MCF 10A (cell line): ENCODE data around the gene XIST. TPM values are rescaled to one million over a fixed set of nuclear protein-coding genes. Genes with fewer than 3 reads are reported as not detected.

Experiments
- BruUV-seq: library from RNA; stranded (reverse); fragments of 400-500 nt; replicated peaks from 2 replicates; lab custom pipeline; 2021; lab: Mats Ljungman, UMichigan
- CTCF ChIA-PET: fragments of 300-600 bp; sonication (Branson Sonifier 250); formaldehyde crosslinking; extraction: SDS; loops from one replicate; lab custom pipeline; 2021; ENCODE audit warnings: antibody characterized with exemption, inconsistent platforms; lab: Yijun Ruan, JAX
- POLR2A ChIA-PET: fragments of 300-600, 350-650 bp; sonication (Branson Sonifier 250); formaldehyde crosslinking; extraction: SDS; loops from one replicate; lab custom pipeline; 2020; ENCODE audit warnings: antibody characterized with exemption, inconsistent platforms; lab: Yijun Ruan, JAX
- DNase-seq: peaks from one replicate; pipeline ENCODE4 v3.0.0-alpha.2; 2018; ENCODE audit not compliant: unreplicated experiment
- H3K27ac Mint-ChIP-seq: one replicate; pipeline ENCODE4 v1.8.0; 2022; ENCODE audit warnings: mild to moderate bottlenecking, low read depth, mixed read lengths; ENCODE audit not compliant: unreplicated experiment
- H3K27me3 Mint-ChIP-seq: one replicate; pipeline ENCODE4 v1.8.0; 2022; ENCODE audit warnings: mixed read lengths; ENCODE audit not compliant: insufficient read depth, unreplicated experiment
- H3K36me3 Mint-ChIP-seq: one replicate; pipeline ENCODE4 v1.8.0; 2022; ENCODE audit warnings: mild to moderate bottlenecking, moderate library complexity, mixed read lengths; ENCODE audit not compliant: insufficient read depth, unreplicated experiment
- H3K4me1 Mint-ChIP-seq: one replicate; pipeline ENCODE4 v1.8.0; 2022; ENCODE audit warnings: mixed read lengths; ENCODE audit not compliant: insufficient read depth, unreplicated experiment
- H3K4me3 Mint-ChIP-seq: one replicate; pipeline ENCODE4 v1.8.0; 2022; ENCODE audit warnings: mild to moderate bottlenecking, moderate library complexity, mixed read lengths; ENCODE audit not compliant: unreplicated experiment
- H3K9me3 Mint-ChIP-seq: one replicate; pipeline ENCODE4 v1.8.0; 2022; ENCODE audit warnings: mixed read lengths; ENCODE audit not compliant: unreplicated experiment
- CTCF ChIP-seq: fragments of 200-600 bp; IDR thresholded peaks from one replicate; pipeline ENCODE4 v1.8.0; 2022; ENCODE audit warnings: antibody characterized with exemption, mild to moderate bottlenecking; ENCODE audit not compliant: unreplicated experiment
- intact Hi-C: fragments of 100-400 bp; cut with micrococcal nuclease; formaldehyde crosslinking; loops from 2 replicates; pipeline ENCODE4 v1.14.1; 2022
- total RNA-seq: library from RNA; stranded (reverse); gene quantifications from 2 replicates; pipeline ENCODE4 v1.2.3, GENCODE V29; 2022

Gene XIST
- total RNA-seq, 1 experiment from 2014 or later: 310 TPM

- CTCF ChIA-PET: interaction anchor here (0.6 kb wide), 2 partner anchors 48 to 1125 kb away, joined by 3 read pairs; no protein-coding TSS in a partner anchor
- BruUV-seq: no TSS peak
- peaks cover 25% of the 10 kb centered on the region for H3K4me1 Mint-ChIP-seq
- peaks cover 24% of the 10 kb centered on the region for H3K36me3 Mint-ChIP-seq
- no peaks in the 10 kb centered on the region for H3K27me3 Mint-ChIP-seq
- H3K27ac Mint-ChIP-seq: no peak overlapping the region
- H3K9me3 Mint-ChIP-seq: no peaks in the 10 kb centered on the region
- H3K4me3 Mint-ChIP-seq: no peak overlapping the region
- intact Hi-C loops: no loop called here
- no peak for DNase-seq
- POLR2A ChIA-PET: interaction anchor here (1.3 kb wide), 1 partner anchor 11 kb away, joined by 3 read pairs; no protein-coding TSS in a partner anchor
- TF ChIP-seq CTCF: no peak
These were observed 12.2 kb downstream of the XIST start for GRCh38 chrX:73840120-73840924.

GRCh38 chrX:73839152-73839551 lies 13.4 kb downstream of the XIST start:
- intact Hi-C loops: no loop called here
- no peak overlapping the region for H3K27ac Mint-ChIP-seq
- CTCF ChIA-PET: interaction anchor here (1.3 kb wide), 1 partner anchor 16 kb away, joined by 4 read pairs; no protein-coding TSS in a partner anchor
- no peak for DNase-seq
- H3K4me1 Mint-ChIP-seq: peaks cover 13% of the 10 kb centered on the region
- TF ChIP-seq CTCF: no peak
- no peaks in the 10 kb centered on the region for H3K9me3 Mint-ChIP-seq
- POLR2A ChIA-PET: interaction anchor here (0.5 to 0.8 kb wide), 2 partner anchors 11 to 128 kb away, joined by 3 to 7 read pairs; no protein-coding TSS in a partner anchor
- no peak overlapping the region for H3K4me3 Mint-ChIP-seq
- H3K36me3 Mint-ChIP-seq: peaks cover 30% of the 10 kb centered on the region
- no TSS peak for BruUV-seq
- no peaks in the 10 kb centered on the region for H3K27me3 Mint-ChIP-seq

- TF ChIP-seq CTCF: no peak
- no peaks in the 10 kb centered on the region for H3K27me3 Mint-ChIP-seq
- H3K36me3 Mint-ChIP-seq: peaks cover 32% of the 10 kb centered on the region
- ChIA-PET POLR2A (interaction anchor here (0.8 kb wide), 1 partner anchor 12 kb away, joined by 7 read pairs; no protein-coding TSS in a partner anchor), CTCF (interaction anchor here (0.7 to 1.3 kb wide), 2 partner anchors 17 to 18 kb away, joined by 3 to 4 read pairs; no protein-coding TSS in a partner anchor)
- H3K4me1 Mint-ChIP-seq: peaks cover 7% of the 10 kb centered on the region
- no peak overlapping the region for H3K27ac Mint-ChIP-seq
- no peak overlapping the region for H3K4me3 Mint-ChIP-seq
- no peak for DNase-seq
- BruUV-seq: no TSS peak
- no peaks in the 10 kb centered on the region for H3K9me3 Mint-ChIP-seq
- intact Hi-C loops: no loop called here
These were observed 14.4 kb downstream of the XIST start for GRCh38 chrX:73838123-73838522.

GRCh38 chrX:73836956-73837477 lies 15.5 kb downstream of the XIST start:
- ChIA-PET CTCF (no interaction called here), POLR2A (no interaction called here)
- no peak overlapping the region for H3K27ac Mint-ChIP-seq
- TF ChIP-seq CTCF: no peak
- H3K4me3 Mint-ChIP-seq: no peak overlapping the region
- no peak for DNase-seq
- no peaks in the 10 kb centered on the region for H3K4me1 Mint-ChIP-seq
- no TSS peak for BruUV-seq
- no peaks in the 10 kb centered on the region for H3K9me3 Mint-ChIP-seq
- peaks cover 41% of the 10 kb centered on the region for H3K36me3 Mint-ChIP-seq
- intact Hi-C loops: no loop called here
- no peaks in the 10 kb centered on the region for H3K27me3 Mint-ChIP-seq
